Suppressor macrophage treated with lipopolysaccharide for 4 hours (primary cell): ENCODE results near the gene PNN.
"Not testable (repeated sequence)": the region's sequence is repeated elsewhere in the genome, so short reads cannot be mapped to it uniquely, and the experiment has no call there.

ENCODE experiments used
- DNase-seq: peaks from one replicate; pipeline ENCODE4 v3.0.0-alpha.2; 2020

The PNN gene

DNA sequence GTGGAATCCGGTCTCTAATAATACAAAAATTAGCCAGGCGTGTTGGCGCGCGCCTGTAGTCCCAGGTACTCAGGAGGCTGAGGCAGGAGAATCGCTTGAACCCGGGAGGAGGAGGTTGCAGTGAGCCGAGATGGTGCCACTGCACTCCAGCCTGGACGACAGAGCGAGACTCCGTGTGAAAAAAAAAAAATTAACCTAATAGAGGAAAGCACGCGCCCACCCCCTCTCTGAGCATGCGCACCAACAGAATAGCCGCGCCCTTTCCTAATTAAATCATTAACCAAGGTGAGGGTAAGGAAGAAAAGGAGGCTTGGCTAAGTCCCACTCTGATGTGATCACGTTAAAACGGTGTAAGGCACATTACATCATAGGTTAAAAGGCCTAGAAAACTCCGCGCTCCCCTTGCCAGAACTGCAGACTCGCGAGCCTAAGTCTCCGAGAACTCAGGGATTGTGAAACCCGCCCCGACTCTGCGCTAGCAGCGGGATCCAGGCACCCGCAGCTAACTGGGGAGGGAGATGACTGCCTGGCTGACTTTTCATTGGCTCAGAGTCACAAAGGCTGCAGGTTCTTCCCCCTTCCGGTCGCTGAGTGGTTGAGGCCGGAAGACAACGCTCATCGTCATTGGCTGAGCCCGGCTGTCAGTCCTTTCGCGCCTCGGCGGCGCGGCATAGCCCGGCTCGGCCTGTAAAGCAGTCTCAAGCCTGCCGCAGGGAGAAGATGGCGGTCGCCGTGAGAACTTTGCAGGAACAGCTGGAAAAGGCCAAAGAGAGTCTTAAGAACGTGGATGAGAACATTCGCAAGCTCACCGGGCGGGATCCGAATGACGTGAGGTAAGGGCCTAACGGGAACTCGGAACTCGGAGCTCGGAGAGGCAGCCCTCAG lies at the start of gene PNN:
Gene PNN (plus strand): TSS at position 695 of the 885 bp plus-strand sequence. CDS start 26 bp downstream, at position 721.
- DNase-seq: peak; percentile 99

DNA sequence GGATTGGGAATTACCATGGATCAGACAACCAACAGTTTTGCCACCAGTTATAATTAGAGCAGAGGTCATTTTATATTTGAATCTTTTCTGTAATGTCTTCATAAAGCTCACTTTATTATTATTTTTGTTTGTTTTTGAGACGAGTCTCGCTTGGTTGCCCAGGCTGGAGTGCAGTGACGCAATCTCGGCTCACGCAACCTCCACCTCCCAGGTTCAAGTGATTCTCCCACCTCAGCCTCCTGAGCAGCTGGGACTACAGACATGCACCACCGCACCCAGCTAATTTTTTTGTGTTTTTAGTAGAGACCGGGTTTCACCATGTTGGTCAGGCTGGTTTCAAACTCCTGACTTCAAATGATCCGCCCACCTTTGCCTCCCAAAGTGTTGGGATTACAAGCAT lies 37.2 kb upstream of the PNN start:
- not testable (repeated sequence) for DNase-seq

DNA sequence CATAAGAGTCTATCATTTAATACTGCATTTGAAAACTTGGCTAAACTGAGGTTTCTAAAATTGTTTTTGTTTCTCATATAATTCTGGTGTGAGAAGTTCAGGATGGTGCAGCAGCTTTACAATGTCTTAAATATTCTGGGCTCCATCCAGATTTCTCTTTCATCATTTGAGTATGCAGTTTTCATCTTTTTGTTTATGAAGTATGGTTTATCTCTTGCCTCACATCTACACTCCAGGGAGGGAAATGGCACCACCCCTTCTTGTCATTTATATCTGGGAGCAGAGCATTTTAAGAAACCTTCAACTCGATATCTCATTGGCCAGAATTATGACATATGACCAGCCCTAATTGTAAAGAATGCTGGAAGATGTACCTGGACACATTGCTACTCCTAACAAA lies 36.6 kb upstream of the PNN start:
- DNase-seq: no peak

- DNase-seq: no peak
Measured at GRCh38 chr14:39140170-39140569, 34.9 kb upstream of the PNN start.

- DNase-seq: not testable (repeated sequence)
Measured at GRCh38 chr14:39141623-39142022, 33.4 kb upstream of the PNN start.

DNA sequence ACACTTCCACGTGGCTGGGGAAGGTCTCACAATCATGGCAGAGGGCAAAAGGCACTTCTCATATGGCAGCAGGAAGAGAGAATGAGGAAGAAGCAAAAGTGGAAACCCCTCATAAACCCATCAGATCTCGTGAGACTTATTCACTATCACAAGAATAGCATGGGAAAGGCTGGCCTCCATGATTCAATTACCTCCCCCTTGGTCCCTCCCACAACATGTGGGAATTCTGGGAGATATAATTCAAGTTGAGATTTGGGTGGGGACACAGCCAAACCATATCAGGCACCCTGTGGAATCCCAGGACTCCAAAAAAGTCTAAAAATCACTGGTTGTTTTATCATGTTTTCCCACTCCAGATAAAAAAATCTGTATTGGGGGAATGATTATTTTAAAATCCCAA lies 31.8 kb upstream of the PNN start:
- not testable (repeated sequence) for DNase-seq

- DNase-seq: no peak
Measured at GRCh38 chr14:39145266-39145966, 29.6 kb upstream of the PNN start.

DNA sequence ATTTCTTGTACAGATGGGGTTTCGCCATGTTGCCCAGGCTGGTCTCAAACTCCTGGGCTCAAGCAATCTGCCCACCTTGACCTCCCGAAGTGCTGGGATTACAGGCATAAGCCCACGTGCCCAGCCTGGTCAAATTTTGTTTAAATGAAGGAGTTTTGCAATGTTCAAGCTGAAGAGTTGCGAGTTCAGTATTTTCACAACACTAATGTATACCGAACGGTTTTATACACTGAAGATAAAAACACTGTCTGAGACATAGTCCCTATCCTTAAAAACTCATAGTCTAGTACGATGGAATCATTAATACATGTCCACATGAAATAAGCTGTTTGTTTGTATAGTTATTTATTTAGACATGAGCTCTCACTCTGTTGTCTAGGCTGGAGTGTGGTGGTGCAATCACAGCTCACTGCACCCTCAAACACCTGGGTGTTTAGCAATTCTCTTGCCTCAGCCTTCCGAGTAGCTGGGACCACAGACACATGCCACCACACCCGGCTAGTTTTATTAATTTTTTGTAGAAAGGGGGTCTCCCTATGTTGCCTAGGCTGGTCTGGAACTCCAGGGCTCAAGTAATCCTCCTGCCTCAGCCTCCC lies 20.4 kb upstream of the PNN start:
- DNase-seq: no peak

DNA sequence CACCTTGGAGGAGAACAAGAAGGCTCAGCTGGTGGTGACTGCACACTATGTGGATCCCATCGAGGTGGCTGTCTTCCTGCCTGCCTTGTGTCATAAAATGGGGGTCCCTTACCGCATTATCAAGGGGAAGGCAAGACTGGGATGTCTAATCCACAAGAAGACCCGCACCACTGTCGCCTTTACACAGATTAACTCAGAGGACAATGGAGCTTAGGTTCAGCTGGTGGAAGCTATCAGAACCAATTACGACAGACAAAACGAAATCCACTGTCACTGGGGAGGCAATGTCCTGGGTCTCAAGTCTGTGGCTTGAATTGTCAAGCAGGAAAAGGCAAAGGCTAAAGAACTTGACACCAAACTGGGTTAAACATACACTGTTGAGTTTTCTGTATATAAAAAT lies 17.6 kb upstream of the PNN start:
- DNase-seq: no peak

DNA sequence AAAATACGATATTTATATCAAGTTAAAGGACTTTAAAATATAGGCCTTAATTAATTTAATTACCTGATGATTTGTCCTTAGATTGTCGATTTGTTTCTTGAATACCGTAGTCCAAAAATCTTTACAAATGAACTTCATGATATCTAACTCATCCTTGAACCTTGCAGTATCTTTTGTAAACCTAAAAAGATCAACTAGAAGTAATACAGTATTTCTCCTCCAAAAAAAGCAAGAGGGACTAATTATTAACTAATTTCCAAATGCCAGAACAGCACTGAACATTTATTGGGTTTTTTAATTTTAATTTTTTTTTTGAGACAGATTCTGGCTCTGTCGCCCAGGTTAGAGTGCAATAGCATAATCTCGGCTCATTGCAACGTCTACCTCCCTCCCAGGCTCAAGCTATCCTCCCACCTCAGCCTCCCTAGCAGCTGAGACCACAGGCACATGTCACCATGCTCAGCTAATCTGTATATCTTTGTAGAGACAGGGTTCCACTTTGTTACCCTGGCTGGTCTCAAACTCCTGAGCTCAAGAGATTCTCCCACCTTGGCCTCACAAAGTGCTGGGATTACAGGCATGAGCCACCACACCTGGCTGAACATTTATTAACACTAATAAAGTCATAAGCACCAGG lies 16.7 kb upstream of the PNN start:
- no peak for DNase-seq

DNA sequence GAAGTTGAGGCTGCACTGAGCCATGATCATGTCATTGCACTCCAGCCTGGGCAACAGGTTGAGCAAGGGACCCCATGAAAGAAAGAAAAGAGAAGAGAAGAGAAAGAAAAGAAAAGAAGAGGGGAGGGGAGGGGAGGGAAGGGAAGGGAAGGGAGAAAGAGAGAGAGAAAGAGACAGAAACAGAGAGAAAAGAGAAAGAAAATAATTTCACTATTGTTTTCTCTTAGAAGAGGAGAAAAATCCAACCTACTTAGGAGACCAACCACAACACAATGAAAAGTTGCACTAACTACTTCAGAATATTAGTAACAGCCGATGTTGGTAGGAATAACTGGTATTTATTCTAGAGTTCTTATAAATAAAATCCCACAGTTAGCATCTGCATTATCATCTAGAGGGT lies 14.6 kb upstream of the PNN start:
- no peak for DNase-seq

- not testable (repeated sequence) for DNase-seq
Measured at GRCh38 chr14:39167797-39168320, 7.2 kb upstream of the PNN start.

DNA sequence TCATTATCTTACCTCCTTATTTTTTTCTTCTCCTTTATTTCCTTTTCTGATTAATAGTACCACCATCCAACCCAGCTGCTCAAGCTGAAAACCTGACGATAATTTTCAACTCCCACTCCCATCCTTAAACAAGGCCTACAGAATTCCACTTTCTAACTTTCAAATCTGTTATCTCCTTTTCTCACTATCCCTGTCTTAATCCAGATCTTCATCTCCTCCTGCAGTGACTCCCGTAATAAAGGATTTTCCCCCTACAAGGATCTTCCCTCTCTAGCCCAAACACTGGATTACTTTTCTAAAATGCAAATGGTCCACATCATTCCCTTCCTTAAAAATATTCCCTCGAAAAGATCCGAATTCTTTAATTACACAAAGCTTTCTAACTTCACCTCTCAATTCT lies 6.5 kb upstream of the PNN start:
- DNase-seq: no peak

DNA sequence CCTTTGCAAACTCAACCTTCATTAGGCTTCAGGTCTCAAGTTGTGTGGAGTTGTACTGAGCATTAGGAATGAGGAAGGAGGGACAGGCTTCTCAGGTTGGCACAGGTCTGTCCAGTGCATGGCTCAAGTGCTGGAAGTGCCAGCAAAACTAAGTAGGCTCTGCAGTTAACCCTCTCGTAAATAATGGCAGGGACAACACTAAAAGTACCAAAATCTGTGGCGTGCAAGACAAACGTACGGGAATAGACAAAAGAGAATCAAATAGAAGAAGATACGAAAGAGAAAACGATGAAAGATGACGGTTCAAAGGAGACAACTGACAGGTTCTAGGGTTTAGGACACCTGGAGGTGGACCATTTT lies 5.5 kb upstream of the PNN start:
- DNase-seq: peak; percentile 12

- DNase-seq: no peak
Measured at GRCh38 chr14:39173198-39173597, 1.9 kb upstream of the PNN start.

DNA sequence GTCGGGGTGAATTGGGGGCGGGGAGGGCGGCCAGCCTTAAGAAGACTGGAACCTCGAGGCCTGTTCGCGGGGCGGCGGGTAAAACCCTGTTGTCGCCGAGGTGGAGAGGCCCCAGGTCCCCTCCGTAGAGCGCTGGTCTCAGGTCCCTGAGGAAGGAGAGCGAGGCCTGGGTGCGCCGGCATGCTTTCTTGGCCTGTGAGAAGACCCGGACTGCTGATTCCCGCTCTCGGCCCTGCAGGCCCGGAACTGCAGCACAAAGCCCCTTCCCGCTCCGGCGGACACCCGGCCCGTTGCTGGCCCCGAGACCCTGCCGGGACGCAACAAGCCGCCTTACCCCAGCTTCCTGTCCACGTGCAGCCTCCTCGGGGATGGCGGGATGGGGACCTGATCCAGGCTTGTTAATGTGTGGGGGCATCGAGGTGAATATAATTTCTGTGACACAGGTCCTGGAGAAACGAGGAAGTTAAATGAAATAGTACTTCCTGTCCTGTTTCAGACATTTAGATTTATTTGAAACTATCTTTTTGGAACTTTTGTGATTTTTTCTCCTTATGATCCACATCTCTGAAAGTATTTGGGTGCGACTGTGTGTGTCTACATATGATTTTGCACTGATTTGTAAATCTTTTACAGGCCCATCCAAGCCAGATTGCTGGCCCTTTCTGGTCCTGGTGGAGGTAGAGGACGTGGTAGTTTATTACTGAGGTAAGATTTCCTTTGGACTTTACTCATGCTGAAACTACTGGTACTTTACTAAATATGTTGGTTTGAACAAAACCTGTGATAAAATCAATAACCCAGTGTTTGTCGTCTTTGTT lies 600 bp downstream of the PNN start:
- DNase-seq: peak; percentile 24

DNA sequence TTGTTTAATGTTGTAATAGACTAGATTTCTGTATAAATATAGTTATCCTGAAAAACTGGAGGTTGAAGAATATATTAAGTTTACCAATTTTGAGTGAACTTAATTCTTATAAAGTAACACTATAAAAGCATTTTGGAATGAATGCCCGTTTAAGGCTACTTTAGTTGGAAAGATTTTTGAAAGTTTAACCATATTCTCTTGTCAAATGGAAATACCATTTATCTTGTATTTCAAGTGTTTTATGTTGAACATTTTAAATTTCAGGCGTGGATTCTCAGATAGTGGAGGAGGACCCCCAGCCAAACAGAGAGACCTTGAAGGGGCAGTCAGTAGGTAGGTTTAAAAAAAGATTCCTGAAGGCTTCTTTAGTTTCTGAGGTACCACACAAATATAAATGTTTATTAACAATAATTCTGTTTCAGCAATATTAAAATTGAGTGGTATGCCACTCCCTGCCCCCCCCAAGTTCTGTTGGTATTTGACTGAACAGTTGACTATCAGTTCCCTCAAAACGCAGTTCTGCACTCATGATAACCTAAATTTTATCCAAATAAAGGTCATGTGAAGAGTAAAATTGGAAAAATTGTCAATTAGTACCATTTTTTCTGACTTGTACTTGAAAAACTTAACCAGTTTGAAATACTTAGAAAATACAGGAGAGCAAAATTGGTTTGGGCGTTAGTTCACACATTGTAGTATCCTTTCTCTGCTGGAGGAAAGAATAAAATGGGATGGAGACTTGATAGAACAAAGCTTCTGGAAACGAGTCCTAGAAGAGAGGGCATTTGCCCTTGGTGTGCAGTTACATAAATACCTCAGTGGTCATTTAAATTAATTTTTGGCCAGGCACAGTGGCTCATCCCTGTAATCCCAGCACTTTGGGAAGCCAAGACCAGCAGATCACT lies 1.5 kb downstream of the PNN start:
- no peak for DNase-seq

DNA sequence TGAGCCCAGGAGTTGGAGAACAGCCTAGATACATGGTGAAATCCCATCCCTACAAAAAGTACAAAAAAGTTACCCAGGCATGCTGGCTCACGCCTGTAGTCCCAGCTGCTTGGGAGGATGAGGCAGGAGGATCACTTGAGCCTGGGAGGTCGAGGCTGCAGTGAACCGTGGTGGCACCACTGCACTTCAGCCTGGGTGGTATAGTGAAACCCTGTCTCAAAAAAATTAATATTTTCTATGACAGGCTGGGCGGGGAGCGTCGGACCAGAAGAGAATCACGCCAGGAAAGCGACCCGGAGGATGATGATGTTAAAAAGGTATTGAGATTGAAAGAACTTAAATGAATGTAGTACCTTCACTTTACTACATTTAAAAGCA lies 2.1 kb downstream of the PNN start:
- DNase-seq: no peak

GRCh38 chr14:39179042-39179441 lies 4.0 kb downstream of the PNN start:
- no peak for DNase-seq

- DNase-seq: no peak
Measured at GRCh38 chr14:39180553-39180952, 5.5 kb downstream of the PNN start.

DNA sequence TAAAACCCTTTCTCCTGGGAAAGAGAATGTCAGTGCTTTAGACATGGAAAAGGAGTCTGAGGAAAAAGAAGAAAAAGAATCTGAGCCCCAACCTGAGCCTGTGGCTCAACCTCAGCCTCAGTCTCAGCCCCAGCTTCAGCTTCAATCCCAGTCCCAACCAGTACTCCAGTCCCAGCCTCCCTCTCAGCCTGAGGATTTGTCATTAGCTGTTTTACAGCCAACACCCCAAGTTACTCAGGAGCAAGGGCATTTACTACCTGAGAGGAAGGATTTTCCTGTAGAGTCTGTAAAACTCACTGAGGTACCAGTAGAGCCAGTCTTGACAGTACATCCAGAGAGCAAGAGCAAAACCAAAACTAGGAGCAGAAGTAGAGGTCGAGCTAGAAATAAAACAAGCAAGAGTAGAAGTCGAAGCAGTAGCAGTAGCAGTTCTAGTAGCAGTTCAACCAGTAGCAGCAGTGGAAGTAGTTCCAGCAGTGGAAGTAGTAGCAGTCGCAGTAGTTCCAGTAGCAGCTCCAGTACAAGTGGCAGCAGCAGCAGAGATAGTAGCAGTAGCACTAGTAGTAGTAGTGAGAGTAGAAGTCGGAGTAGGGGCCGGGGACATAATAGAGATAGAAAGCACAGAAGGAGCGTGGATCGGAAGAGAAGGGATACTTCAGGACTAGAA lies 6.1 kb downstream of the PNN start:
- DNase-seq: no peak
